ENCODE data around the gene RERE. TPM values are rescaled to one million over a fixed set of nuclear protein-coding genes. Genes with fewer than 3 reads are reported as not detected.

Gene RERE
- total RNA-seq, 6 experiments from 2014 or later = 36.5 to 41.6 (median 37.5) TPM

GRCh38 chr1:8349961-8350360 is 467.5 kb downstream of the RERE start:
- DNase-seq = no peak
- Mint-ChIP-seq H3K9me3 (no peaks in the 10 kb centered on the region), H3K4me1 (ENCODE audit: low read depth) (no peaks in the 10 kb centered on the region; the same call in 1 of the 2 replicates), H3K27ac (no peak overlapping the region), H3K36me3 (ENCODE audit: low read depth) (peaks cover 9% of the 10 kb centered on the region), H3K4me3 (no peak overlapping the region), H3K27me3 (ENCODE audit: insufficient read depth) (peaks cover 15% of the 10 kb centered on the region)
- TF ChIP-seq CTCF (IDR thresholded peaks at IDR 0.05) = no peak

GRCh38 chr1:8349473-8349865 is 468.0 kb downstream of the RERE start:
- Mint-ChIP-seq H3K27me3 (ENCODE audit: insufficient read depth) (peaks cover 15% of the 10 kb centered on the region), H3K9me3 (no peaks in the 10 kb centered on the region; the same call in 1 of the 2 replicates), H3K4me1 (ENCODE audit: low read depth) (peaks cover 5% of the 10 kb centered on the region), H3K27ac (no peak overlapping the region), H3K4me3 (no peak overlapping the region), H3K36me3 (ENCODE audit: low read depth) (peaks cover 13% of the 10 kb centered on the region)
- TF ChIP-seq CTCF (IDR thresholded peaks at IDR 0.05) = no peak
- no peak for DNase-seq

GRCh38 chr1:8348777-8349472 is 468.5 kb downstream of the RERE start:
- Mint-ChIP-seq H3K4me1 (ENCODE audit: low read depth) (peaks cover 10% of the 10 kb centered on the region), H3K27me3 (ENCODE audit: insufficient read depth) (peaks cover 15% of the 10 kb centered on the region), H3K27ac (no peak overlapping the region), H3K4me3 (no peak overlapping the region), H3K9me3 (no peaks in the 10 kb centered on the region; the same call in 1 of the 2 replicates), H3K36me3 (ENCODE audit: low read depth) (peaks cover 14% of the 10 kb centered on the region)
- peak; percentile 21 for DNase-seq
- peak; percentile 96 for TF ChIP-seq CTCF (IDR thresholded peaks at IDR 0.05)

- no peak overlapping the region; the same call in 1 of the 2 replicates for H3K4me3 Mint-ChIP-seq
These were observed 469.2 kb downstream of the RERE start for GRCh38 chr1:8348047-8348776.

GRCh38 chr1:8347635-8348034 is 469.8 kb downstream of the RERE start:
- Mint-ChIP-seq H3K4me3 (no peak overlapping the region), H3K27ac (no peak overlapping the region), H3K9me3 (no peaks in the 10 kb centered on the region; the same call in 1 of the 2 replicates), H3K36me3 (ENCODE audit: low read depth) (peaks cover 7% of the 10 kb centered on the region; the same call in 1 of the 2 replicates), H3K4me1 (ENCODE audit: low read depth) (peaks cover 23% of the 10 kb centered on the region), H3K27me3 (ENCODE audit: insufficient read depth) (peaks cover 16% of the 10 kb centered on the region)
- DNase-seq = no peak
- no peak for TF ChIP-seq CTCF (IDR thresholded peaks at IDR 0.05)

More at GRCh38 chr1:8348047-8348776, 469.2 kb downstream of the RERE start:
- Mint-ChIP-seq H3K9me3 (no peaks in the 10 kb centered on the region; the same call in 1 of the 2 replicates), H3K27ac (no peak overlapping the region), H3K4me1 (ENCODE audit: low read depth) (peaks cover 17% of the 10 kb centered on the region), H3K27me3 (ENCODE audit: insufficient read depth) (peaks cover 16% of the 10 kb centered on the region), H3K36me3 (ENCODE audit: low read depth) (peaks cover 11% of the 10 kb centered on the region; the same call in 1 of the 2 replicates)
- no peak for DNase-seq
- TF ChIP-seq CTCF (IDR thresholded peaks at IDR 0.05) = no peak

Measured in HFFc6 (cell line).